AG10803 (cell line): Measurements from ENCODE around the gene OR6V1.
"Not testable (repeated sequence)": the region's sequence is repeated elsewhere in the genome, so short reads cannot be mapped to it uniquely, and the experiment has no call there.

ENCODE experiments used
- DNase-seq: peaks from one replicate; pipeline ENCODE4 v3.0.0; 2010; ENCODE audit warnings: low read depth
- H3K4me3 ChIP-seq: 2 replicates; pipeline ENCODE4 v1.5.1; 2011; ENCODE audit warnings: mild to moderate bottlenecking, low read length, control low read depth
- TF ChIP-seq, protein P1 (sequence below): conservative IDR thresholded peaks from 2 replicates; pipeline ENCODE4 v1.5.1; 2011; ENCODE audit warnings: mild to moderate bottlenecking, low read length, control low read depth, inconsistent platforms

OR6V1 gene

DNA sequence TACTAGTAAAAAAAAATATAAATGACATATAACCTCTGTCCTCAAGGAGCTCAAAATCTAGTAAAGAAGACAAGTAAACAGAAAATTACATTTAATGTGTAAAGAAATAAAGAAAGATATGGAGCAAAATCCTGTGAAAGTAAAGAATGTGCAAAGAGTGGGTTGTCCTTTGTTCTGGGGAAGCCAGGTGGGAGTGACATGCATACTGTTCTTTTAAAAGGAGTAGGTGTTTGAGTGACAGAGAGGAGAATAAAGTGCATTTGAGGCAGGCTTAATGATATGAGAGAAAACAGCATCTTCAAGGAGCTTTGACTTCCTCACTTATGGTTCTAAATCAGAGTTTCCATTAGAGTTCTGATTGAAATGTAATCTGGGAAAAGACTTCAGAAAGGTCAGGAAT lies 22.0 kb downstream of the OR6V1 start:
- TF ChIP-seq, protein P1, sequence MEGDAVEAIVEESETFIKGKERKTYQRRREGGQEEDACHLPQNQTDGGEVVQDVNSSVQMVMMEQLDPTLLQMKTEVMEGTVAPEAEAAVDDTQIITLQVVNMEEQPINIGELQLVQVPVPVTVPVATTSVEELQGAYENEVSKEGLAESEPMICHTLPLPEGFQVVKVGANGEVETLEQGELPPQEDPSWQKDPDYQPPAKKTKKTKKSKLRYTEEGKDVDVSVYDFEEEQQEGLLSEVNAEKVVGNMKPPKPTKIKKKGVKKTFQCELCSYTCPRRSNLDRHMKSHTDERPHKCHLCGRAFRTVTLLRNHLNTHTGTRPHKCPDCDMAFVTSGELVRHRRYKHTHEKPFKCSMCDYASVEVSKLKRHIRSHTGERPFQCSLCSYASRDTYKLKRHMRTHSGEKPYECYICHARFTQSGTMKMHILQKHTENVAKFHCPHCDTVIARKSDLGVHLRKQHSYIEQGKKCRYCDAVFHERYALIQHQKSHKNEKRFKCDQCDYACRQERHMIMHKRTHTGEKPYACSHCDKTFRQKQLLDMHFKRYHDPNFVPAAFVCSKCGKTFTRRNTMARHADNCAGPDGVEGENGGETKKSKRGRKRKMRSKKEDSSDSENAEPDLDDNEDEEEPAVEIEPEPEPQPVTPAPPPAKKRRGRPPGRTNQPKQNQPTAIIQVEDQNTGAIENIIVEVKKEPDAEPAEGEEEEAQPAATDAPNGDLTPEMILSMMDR, result no peak
- H3K4me3 ChIP-seq, result no peak overlapping the region
- no peak for DNase-seq

DNA sequence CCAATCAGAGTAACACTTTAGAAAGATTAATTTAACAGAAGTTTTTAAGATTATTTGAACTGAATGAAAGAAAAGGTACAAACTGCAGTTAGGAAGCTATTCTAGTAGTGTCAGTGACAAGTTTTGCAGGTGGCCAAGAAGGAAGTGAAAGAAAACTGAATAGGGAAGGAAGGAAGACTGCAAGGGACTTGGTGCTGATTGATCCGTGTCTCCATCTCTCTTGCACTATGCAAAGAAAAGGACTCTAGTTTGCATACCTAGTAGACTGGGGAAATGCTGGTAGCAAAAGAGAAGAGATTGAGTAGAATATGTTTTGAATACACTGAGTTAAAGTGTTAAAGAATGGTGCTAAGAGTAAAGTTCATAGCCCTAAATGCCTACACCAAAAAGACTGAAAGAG lies 33.0 kb downstream of the OR6V1 start:
- DNase-seq, result no peak
- H3K4me3 ChIP-seq, result no peak overlapping the region
- TF ChIP-seq, protein P1, result no peak

DNA sequence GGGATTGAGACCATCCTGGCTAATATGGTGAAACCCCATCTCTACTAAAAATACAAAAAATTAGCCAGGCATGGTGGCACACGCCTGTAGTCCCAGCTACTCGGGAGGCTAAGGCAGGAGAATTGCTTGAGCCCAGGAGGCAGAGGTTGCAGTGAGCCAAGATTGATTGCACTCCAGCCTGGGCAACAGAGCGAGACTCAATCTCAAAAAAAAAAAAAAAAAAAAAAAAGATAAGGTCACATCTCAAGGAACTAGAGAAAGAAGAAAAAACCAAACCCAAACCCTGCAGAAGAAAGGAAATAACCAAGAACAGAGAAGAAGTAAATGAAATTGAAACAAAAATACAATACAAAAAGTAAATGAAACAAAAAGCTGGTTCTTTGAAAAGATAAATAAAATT lies 33.5 kb downstream of the OR6V1 start:
- DNase-seq, H3K4me3 ChIP-seq: not testable (repeated sequence)

DNA sequence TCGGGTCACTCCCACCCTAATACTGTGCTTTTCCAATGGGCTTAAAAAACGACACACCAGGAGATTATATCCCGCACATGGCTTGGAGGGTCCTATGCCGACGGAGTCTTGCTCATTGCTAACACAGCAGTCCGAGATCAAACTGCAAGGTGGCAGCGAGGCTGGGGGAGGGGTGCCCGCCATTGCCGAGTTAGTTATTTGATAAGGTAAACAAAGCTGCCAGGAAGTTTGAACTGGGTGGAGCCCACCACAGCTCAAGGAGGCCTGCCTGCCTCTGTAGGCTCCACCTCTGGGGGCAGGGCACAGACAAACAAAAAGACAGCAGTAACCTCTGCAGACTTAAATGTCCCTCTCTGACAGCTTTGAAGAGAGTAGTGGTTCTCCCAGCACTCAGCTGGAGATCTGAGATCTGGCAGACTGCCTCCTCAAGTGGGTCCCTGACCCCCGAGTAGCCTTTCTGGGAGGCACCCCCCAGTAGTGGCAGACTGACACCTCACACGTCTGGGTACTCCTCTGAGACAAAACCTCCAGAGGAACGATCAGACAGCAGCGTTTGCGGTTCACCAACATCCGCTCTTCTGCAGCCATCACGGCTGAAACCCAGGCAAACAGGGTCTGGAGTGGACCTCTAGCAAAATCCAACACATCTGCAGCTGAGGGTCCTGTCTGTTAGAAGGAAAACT lies 36.5 kb downstream of the OR6V1 start:
- not testable (repeated sequence) for H3K4me3 ChIP-seq

DNA sequence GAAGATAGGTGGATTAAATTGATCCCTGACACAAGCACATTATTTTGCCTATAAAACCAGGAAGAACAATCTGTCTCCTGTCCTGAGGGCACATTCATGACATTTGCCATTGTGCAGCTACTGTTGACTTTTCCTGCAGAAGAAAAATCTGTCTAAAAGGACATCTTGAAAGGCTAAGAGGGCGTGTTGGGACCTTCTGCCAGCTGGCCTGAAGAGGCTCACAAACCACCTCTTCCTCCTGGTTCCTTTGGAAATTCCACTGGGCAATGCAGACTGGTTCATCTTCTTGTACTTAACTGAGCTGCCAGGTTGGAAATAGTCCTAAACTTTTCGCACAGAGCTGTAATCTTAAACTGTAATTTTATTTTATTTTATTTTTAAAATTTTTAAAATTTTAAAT lies 44.0 kb downstream of the OR6V1 start:
- TF ChIP-seq, protein P1, result no peak
- no peak overlapping the region for H3K4me3 ChIP-seq

More for the DNA sequence above, 36.5 kb downstream of the OR6V1 start:
- not testable (repeated sequence) for DNase-seq

DNA sequence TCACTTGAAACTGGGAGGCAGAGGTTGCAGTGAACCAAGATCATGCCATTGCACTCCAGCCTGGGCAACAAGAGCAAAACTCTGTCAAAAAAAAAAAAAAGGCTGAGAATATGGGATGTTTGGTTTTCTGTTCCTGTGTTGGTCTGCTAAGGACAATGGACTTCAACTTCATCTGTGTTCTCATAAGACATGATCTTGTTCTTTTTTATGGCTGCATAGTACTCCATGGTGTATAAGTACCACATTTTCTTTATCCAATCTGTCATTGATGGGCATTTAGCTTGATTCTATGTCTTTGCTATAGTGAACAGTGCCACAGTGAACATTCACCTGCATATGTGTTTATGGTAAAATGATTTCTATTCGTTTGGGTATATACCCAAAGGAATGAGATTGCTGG lies 47.4 kb downstream of the OR6V1 start:
- DNase-seq, H3K4me3 ChIP-seq: not testable (repeated sequence)

More for the DNA sequence above, 44.0 kb downstream of the OR6V1 start:
- DNase-seq, result no peak
